Right lung (tissue), 10 donors: ENCODE data around the gene CCNA1. TPM values are rescaled to one million over a fixed set of nuclear protein-coding genes. Genes with fewer than 3 reads are reported as not detected.
A peak's percentile ranks its signal among the peaks of the same experiment; 100 is the strongest.

ENCODE experiments used
- DNase-seq, 2 donors: peaks; one replicate each; pipeline ENCODE4 v3.0.0-alpha.2; 2013
- long read RNA-seq, 8 donors: transcript quantifications; one replicate each; lab custom pipeline, GENCODE V29; 2026
- polyA plus RNA-seq, 5 donors: library from polyadenylated mRNA; unstranded; fragments of 120-200 nt; gene quantifications; one replicate each; pipeline versions ENCODE4 v1.2.1 to v1.2.3, GENCODE V29; 2013; ENCODE audit warnings: inconsistent platforms in 1 of 5, low replicate concordance in 1 of 5; ENCODE audit not compliant: insufficient read length in 5 of 5, insufficient read depth in 1 of 5

CCNA1 gene
- polyA plus RNA-seq: 1 to 10 TPM; 2.0 to 4.3 (median 3.0) TPM
- long read RNA-seq, donor 1, partial matches to known transcripts: 0 of 2 reads
- long read RNA-seq, donor 1, other reads (novel, unspliced or antisense): 0 of 2 reads
- long read RNA-seq, donor 2: 0 reads
- long read RNA-seq, donor 3, partial matches to known transcripts: 0 of 3 reads
- long read RNA-seq, donor 3, other reads (novel, unspliced or antisense): 0 of 3 reads
- long read RNA-seq, donor 4: 0 reads
- long read RNA-seq, donor 5, partial matches to known transcripts: 0 of 1 reads
- long read RNA-seq, donor 5, other reads (novel, unspliced or antisense): 0 of 1 reads
- long read RNA-seq, donor 6, partial matches to known transcripts: 0 of 4 reads
- long read RNA-seq, donor 6, other reads (novel, unspliced or antisense): 0 of 4 reads
- long read RNA-seq, donor 7, partial matches to known transcripts: 0 of 1 reads
- long read RNA-seq, donor 7, other reads (novel, unspliced or antisense): 0 of 1 reads
- long read RNA-seq, donor 8: 0 reads

DNA sequence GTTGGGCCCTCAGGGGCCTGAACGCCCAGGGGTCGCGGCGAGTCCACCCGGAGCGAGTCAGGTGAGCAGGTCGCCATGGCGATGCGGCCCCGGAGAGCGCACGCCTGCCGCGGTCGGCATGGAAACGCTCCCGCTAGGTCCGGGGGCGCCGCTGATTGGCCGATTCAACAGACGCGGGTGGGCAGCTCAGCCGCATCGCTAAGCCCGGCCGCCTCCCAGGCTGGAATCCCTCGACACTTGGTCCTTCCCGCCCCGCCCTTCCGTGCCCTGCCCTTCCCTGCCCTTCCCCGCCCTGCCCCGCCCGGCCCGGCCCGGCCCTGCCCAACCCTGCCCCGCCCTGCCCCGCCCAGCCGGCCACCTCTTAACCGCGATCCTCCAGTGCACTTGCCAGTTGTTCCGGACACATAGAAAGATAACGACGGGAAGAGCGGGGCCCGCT, at the start of gene CCNA1:
CCNA1 (plus strand) TSS at position 390 of the 439 bp plus-strand sequence. CDS start 562 bp downstream, outside the sequence.
- DNase-seq: no peak

DNA sequence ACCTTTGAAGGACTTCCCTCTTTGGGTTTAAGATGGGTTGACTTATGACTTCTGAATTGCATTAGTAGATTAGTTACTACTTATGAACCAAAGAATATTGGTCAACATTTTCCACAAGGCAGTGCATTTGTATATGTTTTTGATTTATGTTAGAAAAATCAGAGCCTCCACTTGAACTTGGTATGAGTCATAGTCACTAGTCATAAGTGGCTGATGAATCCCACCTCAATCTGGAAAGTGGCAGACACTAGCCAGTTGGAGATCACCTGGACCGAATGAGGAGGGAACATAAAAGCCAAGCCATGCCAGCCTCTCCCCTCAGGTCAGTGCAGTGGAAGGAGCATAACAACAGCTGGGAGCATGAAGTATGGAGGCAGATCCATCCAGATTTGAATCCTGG, 46.8 kb upstream of the CCNA1 start:
- no peak for DNase-seq

DNA sequence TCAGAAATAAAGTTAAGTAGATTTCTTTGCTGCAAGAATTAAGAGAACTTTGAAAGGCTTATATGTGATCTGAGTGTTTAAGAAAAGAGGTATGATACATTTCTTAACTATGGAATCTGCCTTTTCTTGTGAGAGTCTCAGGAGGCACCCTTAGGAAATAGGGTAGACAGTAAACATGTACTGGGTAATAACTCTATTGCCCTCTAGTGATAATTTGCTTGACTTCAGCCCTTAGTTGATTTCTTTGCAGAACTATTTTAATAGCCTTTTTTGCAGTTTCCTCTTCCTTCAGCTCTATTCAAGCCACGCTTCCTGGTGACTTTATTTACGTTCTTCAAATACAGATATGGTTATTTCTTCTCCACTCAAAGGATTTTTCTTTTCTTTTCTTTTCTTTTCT, 37.0 kb upstream of the CCNA1 start:
- peak in 1 of 2 donors; percentile 20 for DNase-seq

DNA sequence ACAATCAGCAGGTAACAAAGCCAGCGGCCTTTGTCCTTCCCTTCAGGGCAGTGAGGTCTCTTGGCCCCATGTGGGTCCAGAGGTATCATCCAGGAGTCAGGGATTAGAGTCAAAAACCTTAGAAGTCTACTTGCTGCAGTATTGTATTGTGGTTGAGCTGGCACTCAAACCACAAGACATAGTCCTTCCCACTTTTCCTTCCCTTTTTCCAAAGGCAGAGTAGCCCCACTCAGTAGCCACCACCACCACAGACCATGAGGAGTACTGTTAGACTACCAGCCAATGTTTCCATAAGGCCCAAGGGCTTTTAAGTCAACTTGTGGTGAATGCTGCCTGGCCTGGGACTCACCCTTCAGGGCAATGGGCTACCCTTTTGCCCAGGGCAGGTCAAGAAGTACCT, 27.1 kb upstream of the CCNA1 start:
- DNase-seq: no peak

GRCh38 chr13:36412736-36413135, 19.6 kb upstream of the CCNA1 start:
- DNase-seq: no peak

- DNase-seq: no peak
Observed at GRCh38 chr13:36413161-36413560, 19.1 kb upstream of the CCNA1 start.

DNA sequence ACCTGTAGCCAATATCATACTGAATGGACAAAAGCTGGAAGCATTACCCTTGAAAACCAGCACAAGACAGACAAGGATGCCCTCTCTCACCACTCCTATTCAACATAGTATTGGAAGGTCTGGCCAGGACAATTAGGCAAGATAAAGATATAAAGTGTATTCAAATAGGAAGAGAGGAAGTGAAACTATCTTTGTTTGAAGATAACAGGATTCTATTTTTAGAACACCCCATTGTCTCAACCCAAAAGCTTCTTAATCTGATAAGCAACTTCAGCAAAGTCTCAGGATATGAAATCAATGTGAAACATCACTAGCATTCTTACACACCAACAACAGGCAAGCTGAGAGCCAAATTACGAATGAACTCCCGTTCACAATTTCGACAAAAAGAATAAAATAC, 17.8 kb upstream of the CCNA1 start:
- no peak for DNase-seq

DNA sequence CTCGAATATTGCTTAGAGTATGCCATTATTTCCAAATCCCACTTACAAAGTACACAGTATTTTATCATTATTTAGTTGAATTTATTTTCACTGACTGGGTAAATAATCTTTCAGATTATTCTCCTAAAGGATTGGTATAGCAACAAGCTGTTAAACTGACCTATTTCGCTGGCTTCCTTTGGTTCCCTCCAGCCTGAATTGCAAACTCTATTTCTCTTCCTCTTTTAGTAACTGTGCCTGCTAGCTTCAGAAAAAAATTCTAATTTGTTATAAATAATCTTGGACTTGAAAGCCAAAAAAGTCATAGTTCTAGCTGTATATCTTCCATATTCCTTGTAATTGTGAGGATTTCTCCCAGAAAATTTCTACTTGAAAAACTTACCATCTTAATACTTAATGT, 15.0 kb upstream of the CCNA1 start:
- no peak for DNase-seq

- DNase-seq: no peak
Observed at GRCh38 chr13:36418022-36418805, 14.1 kb upstream of the CCNA1 start.

DNA sequence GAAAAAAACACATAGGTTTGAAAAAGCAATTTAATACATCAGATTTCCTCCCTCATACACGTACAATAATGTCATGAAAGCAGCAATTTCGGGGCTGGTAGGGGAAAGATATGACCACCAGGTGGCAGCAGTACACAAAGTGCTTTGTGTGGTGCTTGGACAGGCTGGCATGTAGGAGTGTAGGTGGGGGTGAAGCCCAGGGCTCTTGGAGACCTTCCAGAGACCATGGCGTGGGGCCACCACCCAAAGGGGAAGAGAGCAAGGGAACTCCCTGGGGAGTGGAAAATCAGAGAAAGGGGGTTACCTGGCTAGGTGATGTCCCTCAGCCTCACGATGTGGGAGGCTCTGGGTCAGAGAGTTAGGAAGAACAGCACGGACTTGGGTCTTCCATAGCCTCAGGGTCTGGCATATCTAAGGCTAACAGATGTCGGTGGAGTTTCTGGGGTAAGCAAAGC, 11.8 kb upstream of the CCNA1 start:
- DNase-seq: peak; percentile 30 to 55

GRCh38 chr13:36421447-36421846, 10.8 kb upstream of the CCNA1 start:
- no peak for DNase-seq

DNA sequence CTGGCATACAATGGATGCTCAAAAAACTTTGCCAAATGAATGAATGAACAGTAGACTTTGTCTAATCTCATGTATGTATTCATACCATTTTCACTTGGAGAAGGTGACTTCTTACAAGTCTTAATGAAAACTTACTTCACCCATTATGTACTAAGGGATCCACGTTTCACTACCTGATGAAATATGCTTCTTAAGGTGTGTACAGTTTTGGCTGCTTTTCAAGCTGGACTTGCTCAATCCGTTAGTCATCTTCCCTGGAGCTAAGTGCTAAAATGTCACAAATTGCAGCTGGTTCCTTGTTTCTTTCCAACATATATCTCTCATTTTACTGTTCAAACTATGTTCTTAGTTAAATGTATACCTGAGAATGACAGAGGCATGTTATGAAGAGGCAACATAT, 4.2 kb upstream of the CCNA1 start:
- no peak for DNase-seq

- peak in 1 of 2 donors; percentile 14 for DNase-seq
Observed at GRCh38 chr13:36430247-36431203, 1.8 kb upstream of the CCNA1 start.

DNA sequence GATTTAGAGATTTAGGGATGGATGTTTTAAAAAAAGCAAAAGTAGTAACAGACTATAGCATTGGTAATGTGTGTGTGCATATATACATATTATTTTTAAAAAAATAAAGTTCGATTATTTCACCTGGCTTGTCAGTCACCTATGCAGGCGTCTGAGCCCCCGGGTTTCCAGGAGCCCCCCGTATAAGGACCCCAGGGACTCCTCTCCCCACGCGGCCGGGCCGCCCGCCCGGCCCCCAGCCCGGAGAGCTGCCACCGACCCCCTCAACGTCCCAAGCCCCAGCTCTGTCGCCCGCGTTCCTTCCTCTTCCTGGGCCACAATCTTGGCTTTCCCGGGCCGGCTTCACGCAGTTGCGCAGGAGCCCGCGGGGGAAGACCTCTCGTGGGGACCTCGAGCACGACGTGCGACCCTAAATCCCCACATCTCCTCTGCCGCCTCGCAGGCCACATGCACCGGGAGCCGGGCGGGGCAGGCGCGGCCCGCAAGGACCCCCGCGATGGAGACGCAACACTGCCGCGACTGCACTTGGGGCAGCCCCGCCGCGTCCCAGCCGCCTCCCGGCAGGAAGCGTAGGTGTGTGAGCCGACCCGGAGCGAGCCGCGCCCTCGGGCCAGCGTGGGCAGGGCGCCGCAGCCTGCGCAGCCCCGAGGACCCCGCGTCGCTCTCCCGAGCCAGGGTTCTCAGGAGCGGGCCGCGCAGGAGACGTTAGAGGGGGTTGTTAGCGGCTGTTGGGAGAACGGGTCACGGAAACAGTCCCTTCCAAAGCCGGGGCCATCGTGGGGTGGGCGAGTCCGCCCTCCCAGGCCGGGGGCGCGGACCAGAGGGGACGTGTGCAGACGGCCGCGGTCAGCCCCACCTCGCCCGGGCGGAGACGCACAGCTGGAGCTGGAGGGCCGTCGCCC, 840 bp upstream of the CCNA1 start:
- DNase-seq: no peak

DNA sequence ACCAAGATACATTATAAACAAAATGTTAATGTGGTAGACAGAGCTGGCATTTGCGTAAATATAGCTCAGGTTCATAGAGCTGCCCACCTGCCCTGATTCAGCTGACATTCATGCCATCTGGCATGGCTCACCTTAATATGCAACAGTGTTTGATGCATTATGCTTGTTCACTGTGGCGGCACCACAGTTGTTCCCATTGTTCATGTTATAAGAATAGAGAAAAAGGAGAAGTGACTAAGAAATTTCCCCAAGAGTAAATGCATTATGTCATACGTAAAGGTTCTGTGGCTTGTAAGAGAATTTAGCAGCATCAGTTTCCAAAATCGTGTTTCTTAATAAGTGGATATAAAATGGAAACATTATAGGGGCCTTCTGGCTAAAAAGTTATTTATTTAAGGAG, 4.5 kb downstream of the CCNA1 start:
- DNase-seq: no peak

GRCh38 chr13:36438594-36439483, 6.5 kb downstream of the CCNA1 start:
- no peak for DNase-seq

DNA sequence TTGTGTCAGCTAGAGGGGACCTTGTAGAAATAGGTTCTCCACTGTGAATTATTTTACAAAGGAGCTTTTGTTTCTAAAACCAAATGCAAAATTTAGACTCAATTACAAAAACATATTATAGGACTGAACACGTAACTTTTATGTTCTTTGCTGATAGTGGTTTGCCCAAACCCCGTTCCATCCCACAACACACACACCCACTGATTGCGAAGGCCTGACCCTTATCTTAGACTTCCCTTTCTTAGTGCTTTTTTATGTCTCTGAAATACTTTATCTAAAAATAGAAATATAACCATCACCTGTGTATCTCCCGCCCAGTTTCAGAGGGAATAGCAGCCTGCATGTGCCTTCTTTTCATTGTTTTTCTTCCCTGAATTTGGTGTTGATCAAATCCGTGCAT, 13.0 kb downstream of the CCNA1 start:
- no peak for DNase-seq

GRCh38 chr13:36445891-36446351, 13.6 kb downstream of the CCNA1 start:
- DNase-seq: no peak

DNA sequence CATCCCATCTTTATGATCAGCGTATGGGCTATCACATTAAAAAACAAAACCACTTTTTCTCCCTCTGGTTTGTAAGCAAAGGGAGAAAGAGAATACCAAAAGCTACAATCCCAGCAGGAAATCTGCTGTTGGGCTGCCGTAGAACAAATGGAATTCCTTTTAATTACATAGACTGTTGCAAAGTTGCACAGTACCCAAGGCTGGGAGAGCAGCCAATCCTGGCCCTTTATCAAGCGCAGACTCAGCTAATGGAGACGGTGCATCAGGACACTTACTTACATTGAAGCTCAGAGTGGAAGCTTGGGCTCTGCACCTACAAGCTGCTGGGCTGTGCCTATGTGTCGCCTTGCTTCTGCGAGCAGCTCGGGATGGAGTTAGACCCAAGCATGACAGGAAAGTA, 15.2 kb downstream of the CCNA1 start:
- no peak for DNase-seq
